ENCODE data around the gene RANBP3.
A peak's percentile ranks its signal among the peaks of the same experiment; 100 is the strongest.
"Not testable (repeated sequence)": the region's sequence is repeated elsewhere in the genome, so short reads cannot be mapped to it uniquely, and the experiment has no call there.

RANBP3 gene

GRCh38 chr19:6006070-6006446 lies 28.1 kb upstream of the RANBP3 start:
- not testable (repeated sequence) for DNase-seq

GRCh38 chr19:6005321-6006069 lies 27.6 kb upstream of the RANBP3 start:
- DNase-seq = no peak

- no peak for DNase-seq
Observed at GRCh38 chr19:6003976-6004375, 26.0 kb upstream of the RANBP3 start.

- DNase-seq = no peak
Observed at GRCh38 chr19:6002591-6002990, 24.7 kb upstream of the RANBP3 start.

GRCh38 chr19:6000228-6000847 lies 22.4 kb upstream of the RANBP3 start:
- DNase-seq = no peak

GRCh38 chr19:5999693-6000092 lies 21.8 kb upstream of the RANBP3 start:
- no peak for DNase-seq

- DNase-seq = no peak
Observed at GRCh38 chr19:5997371-5997770, 19.4 kb upstream of the RANBP3 start.

- DNase-seq = no peak
Observed at GRCh38 chr19:5996623-5997320, 18.8 kb upstream of the RANBP3 start.

- DNase-seq = no peak
Observed at GRCh38 chr19:5996102-5996501, 18.2 kb upstream of the RANBP3 start.

- no peak for DNase-seq
Observed at GRCh38 chr19:5995606-5996005, 17.7 kb upstream of the RANBP3 start.

- DNase-seq = no peak
Observed at GRCh38 chr19:5994405-5995165, 16.6 kb upstream of the RANBP3 start.

- DNase-seq = no peak
Observed at GRCh38 chr19:5993648-5994358, 15.9 kb upstream of the RANBP3 start.

- DNase-seq = no peak
Observed at GRCh38 chr19:5993201-5993600, 15.3 kb upstream of the RANBP3 start.

- DNase-seq = no peak
Observed at GRCh38 chr19:5992756-5993155, 14.8 kb upstream of the RANBP3 start.

- DNase-seq = no peak
Observed at GRCh38 chr19:5991244-5991838, 13.4 kb upstream of the RANBP3 start.

- DNase-seq = peak; percentile 1
Observed at GRCh38 chr19:5990289-5990797, 12.4 kb upstream of the RANBP3 start.

- no peak for DNase-seq
Observed at GRCh38 chr19:5989388-5990074, 11.6 kb upstream of the RANBP3 start.

- peak; percentile 41 for DNase-seq
Observed at GRCh38 chr19:5988517-5989387, 10.8 kb upstream of the RANBP3 start.

GRCh38 chr19:5987077-5987818 lies 9.3 kb upstream of the RANBP3 start:
- DNase-seq = peak; percentile 81

GRCh38 chr19:5985837-5986236 lies 7.9 kb upstream of the RANBP3 start:
- not testable (repeated sequence) for DNase-seq
